HG02870 (cell line): Measurements from ENCODE around the gene PTCRA.
"Not testable (repeated sequence)": the region's sequence is repeated elsewhere in the genome, so short reads cannot be mapped to it uniquely, and the experiment has no call there.

Experiments used
- ATAC-seq: cut with Tn5 transposase; IDR thresholded peaks from one replicate; pipeline ENCODE4 v1.9.1; 2021; ENCODE audit warnings: mild to moderate bottlenecking, moderate library complexity; ENCODE audit not compliant: unreplicated experiment

PTCRA gene

GRCh38 chr6:42915732-42916131 is at the start of gene PTCRA:
Gene PTCRA, plus strand, starts transcription at chr6:42916053. Its CDS starts 17 bp downstream, at chr6:42916070.
- peak; percentile 41 for ATAC-seq

DNA sequence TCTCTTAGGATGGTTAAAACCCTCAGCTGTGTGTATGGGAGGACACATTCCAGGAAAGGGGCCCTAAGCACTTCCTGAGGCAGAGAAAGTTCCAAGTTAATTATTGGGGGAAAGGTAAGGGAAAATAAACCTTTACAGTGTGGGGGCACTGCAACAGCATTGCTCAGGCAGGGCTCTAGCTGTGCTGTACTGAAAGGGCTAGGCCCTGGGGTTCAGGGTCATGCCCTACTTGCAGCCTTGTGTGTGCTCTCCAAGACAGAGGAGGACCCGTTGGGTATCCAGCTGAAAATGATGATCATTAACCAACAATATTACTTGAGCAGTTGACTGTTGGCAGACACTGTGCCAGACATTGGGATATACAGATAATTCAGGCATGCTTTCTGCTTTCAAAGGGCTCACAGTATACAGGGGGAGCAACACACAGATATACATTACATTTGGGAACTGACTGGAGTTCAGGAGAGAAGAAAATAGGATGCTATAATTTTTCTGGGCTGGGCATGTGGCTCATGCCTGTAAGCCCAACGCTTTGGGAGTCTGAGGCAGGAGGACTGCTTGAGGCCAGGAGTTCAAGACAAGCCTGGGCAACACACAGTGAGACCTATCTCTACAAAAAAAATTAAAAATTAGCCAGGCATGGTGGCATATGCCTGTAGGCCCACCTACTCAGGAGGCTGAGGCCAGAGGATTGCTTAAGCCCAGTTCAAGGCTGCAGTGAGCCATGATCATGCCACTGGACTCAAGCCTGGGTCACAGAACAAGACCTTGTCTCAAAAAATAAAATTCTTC is 45.5 kb upstream of the PTCRA start:
- ATAC-seq: no peak

- no peak for ATAC-seq
Measured at GRCh38 chr6:42871711-42872110, 44.1 kb upstream of the PTCRA start.

- ATAC-seq: no peak
Measured at GRCh38 chr6:42873313-42873712, 42.5 kb upstream of the PTCRA start.

GRCh38 chr6:42877695-42878094 is 38.2 kb upstream of the PTCRA start:
- ATAC-seq: no peak

DNA sequence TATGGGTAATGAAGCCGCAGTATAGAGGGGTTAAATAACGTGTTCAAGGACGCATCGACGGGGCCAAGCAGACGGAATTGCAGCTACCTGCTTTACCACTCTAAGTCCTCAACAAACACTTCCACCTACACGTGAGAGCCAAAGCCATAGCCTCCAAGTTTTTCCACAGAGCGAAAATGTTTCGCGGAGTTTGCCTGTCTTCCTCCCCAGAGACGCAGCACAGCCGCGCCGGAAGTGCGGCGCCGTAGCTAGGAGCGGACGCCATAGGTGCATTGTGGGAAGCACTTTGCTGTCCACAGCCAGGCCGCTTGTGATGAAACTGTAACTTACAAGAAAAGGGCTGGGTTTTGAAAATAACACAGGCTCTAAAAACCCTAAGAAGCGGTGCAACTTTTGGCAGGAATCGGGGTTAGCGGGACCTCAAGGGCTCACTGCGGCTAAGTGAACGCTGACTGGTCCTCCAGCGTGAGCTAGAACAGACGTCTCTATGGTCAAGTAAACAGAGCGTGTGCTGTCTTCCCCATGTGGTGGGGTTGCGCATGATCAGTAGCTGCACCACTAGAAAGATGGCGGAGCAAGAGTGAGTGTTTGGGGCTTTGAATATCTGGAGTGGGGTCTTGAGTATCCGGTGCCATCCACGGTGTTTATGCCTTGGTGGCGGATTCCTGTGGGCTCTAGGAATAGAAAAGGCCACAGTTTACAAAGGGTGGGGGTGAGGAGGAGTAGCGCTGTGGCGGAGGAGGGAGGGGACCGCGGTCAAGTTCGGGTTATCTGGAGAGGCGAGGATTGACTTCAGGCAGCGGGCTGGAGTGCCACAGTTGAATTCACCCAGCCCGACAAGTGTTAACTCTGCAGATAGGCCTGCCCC is 36.2 kb upstream of the PTCRA start, which contains the start of gene RPL7L1:
Gene RPL7L1, plus strand, starts transcription at position 245 of the 868 bp plus-strand sequence. Its CDS starts 295 bp downstream, at position 540.
- peak; percentile 88 for ATAC-seq

GRCh38 chr6:42880240-42880817 is 35.5 kb upstream of the PTCRA start:
- not testable (repeated sequence) for ATAC-seq

- not testable (repeated sequence) for ATAC-seq
Measured at GRCh38 chr6:42880871-42881270, 35.0 kb upstream of the PTCRA start.

DNA sequence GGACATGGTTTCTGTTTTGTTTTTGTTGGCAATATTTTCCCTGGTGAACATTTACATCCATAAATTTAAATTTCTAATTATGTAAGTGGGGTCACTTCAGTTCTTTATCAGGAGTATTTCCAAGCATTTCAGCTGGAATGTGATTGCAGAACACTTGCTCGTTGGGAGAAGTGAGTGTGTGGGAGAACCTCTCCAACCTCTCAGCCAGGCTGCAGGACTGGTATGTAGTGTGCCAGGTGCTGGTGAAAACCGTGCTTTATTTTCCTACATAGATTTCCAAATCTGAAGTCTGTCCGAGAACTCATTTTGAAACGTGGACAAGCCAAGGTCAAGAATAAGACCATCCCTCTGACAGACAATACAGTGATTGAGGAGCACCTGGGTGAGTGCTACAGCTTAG is 30.2 kb upstream of the PTCRA start:
- no peak for ATAC-seq

GRCh38 chr6:42888201-42888600 is 27.7 kb upstream of the PTCRA start:
- not testable (repeated sequence) for ATAC-seq

- ATAC-seq: no peak
Measured at GRCh38 chr6:42889815-42890214, 26.0 kb upstream of the PTCRA start.

- ATAC-seq: peak; percentile 88
Measured at GRCh38 chr6:42890311-42891198, 25.3 kb upstream of the PTCRA start.

GRCh38 chr6:42891199-42891722 is 24.6 kb upstream of the PTCRA start:
- ATAC-seq: no peak

DNA sequence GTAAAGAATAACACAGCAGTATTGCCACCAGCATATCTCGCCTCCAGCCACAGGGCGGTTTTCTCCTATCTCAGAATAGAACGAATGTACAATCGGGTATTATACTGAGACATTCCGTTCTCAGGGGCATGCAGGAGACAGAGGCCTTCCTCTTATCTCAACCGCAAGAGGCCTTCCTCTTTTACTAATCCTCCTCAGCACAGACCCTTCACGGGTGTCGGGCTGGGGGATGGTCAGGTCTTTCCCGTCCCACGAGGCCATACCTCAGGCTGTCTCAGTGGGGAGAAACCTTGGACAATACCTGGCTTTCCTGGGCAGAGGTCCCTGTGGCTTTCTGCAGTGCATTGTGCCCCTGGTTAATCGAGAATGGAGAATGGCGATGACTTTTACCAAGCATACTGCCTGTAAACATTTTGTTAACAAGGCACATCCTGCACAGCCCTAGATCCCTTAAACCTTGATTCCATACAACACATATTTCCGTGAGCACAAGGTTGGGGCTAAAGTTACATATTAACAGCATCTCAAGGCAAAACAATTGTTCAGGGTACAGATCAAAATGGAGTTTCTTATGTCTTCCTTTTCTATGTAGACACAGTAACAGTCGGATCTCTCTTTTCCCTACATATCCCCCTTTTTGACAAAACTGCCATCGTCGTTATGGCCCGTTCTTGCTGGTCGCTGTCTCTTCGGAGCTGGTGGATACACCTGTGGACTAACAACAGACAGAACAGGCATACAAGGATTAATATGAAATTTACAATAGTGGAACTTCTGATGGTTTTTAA is 21.6 kb upstream of the PTCRA start:
- ATAC-seq: not testable (repeated sequence)

DNA sequence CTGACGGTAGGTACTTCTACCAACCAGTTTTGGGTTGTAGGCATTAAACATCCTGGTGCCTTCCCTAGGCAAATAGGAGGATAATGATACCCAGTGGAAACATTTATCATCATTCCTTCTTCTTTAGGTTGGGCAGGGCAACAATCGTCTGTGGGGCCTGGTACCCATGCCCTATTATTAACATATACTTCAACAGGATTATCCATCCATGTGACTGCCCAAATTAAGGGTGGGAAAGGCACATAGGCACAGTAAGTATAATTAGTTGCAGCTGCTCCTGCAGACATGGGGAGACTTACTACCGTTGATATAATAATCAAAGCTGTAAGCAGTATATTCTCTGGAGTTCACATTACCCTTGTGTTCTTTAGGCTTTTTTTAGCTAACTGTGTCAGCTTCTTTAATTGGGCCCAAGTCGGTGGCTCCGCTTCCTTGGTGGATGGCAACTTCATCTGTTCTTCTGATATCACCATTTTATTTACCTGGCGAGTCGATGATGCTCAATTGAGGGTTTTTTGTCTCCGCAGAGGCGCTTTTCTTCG is 19.6 kb upstream of the PTCRA start:
- ATAC-seq: no peak

DNA sequence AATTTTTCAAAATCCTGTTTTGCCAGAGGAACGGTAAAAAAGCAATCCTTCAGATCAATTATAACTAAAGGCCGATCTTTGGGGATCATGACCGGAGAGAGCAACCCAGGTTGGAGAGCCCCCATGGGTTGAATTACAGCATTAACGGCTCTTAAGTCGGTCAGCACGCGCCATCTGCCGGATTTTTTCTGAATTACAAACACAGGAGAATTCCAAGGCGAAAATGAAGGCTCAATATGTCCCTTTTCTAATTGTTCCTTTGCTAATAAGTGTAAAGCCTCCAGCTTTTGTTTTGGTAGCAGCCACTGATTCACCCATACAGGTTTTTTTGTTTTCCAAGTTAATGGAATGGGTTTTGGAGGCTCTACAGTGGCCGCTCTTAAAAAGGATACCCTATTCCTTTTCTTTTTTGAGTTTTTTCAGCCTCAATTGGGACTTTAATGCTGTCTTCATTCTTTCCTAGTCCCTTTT is 16.9 kb upstream of the PTCRA start:
- ATAC-seq: no peak

DNA sequence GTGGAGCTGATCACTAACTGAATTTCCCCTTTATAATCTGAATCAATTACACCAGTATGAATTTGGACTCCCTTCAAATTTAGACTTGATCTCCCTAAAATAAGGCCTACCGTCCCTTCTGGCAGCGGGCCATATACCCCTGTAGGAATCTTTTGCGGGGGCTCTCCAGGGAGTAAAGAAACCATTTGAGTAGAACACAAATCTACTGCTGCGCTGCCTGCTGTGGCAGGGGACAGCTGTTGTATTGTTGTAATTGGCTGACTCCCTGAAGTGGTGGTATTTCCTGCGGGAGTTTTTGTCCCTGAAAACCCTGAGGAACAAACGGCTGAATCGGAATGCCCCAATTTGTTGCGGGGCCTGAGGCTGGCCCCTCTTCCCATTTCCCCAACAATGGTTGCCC is 16.0 kb upstream of the PTCRA start:
- ATAC-seq: no peak

DNA sequence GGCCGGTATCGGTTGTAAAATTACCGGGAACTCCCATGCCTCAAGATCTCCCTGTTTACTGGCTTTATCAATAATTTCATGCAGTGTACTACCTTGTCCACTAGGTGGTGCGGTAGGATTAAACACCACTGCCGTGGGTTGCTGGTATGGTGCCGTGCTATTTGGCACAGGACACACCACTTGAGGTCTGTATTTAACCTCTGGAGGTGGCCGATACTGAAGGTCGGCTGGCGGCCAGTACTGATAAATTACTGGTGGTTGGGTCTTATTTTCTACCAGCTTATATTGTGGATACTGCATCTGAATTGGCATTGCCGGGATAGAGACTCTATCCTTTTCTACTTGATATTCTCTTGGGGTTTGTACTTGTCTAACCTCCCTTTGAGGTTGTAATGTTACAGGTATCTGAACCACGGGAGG is 14.3 kb upstream of the PTCRA start:
- no peak for ATAC-seq
